HG03521 (cell line): ENCODE data around the gene RPUSD3.
"Not testable (repeated sequence)": the region's sequence is repeated elsewhere in the genome, so short reads cannot be mapped to it uniquely, and the experiment has no call there.

ENCODE experiments used
- ATAC-seq: cut with Tn5 transposase; IDR thresholded peaks from one replicate; pipeline ENCODE4 v1.9.1; 2021; ENCODE audit warnings: mild to moderate bottlenecking, moderate library complexity; ENCODE audit not compliant: unreplicated experiment

The RPUSD3 gene

GRCh38 chr3:9866639-9867038 is 22.8 kb upstream of the RPUSD3 start:
- no peak for ATAC-seq

GRCh38 chr3:9865125-9865637 is 21.4 kb upstream of the RPUSD3 start:
- ATAC-seq, result not testable (repeated sequence)

GRCh38 chr3:9864200-9864927 is 20.6 kb upstream of the RPUSD3 start:
- no peak for ATAC-seq

- no peak for ATAC-seq
Observed at GRCh38 chr3:9863058-9863772, 19.4 kb upstream of the RPUSD3 start.

GRCh38 chr3:9862391-9863057 is 18.7 kb upstream of the RPUSD3 start:
- no peak for ATAC-seq

- no peak for ATAC-seq
Observed at GRCh38 chr3:9861626-9862130, 17.9 kb upstream of the RPUSD3 start.

GRCh38 chr3:9861201-9861600 is 17.4 kb upstream of the RPUSD3 start:
- ATAC-seq, result no peak

GRCh38 chr3:9859530-9860025 is 15.8 kb upstream of the RPUSD3 start:
- no peak for ATAC-seq

GRCh38 chr3:9855594-9855993 is 11.8 kb upstream of the RPUSD3 start:
- ATAC-seq, result no peak

GRCh38 chr3:9854291-9854940 is 10.6 kb upstream of the RPUSD3 start:
- not testable (repeated sequence) for ATAC-seq

- ATAC-seq, result no peak
Observed at GRCh38 chr3:9852528-9852927, 8.7 kb upstream of the RPUSD3 start.

- not testable (repeated sequence) for ATAC-seq
Observed at GRCh38 chr3:9851926-9852325, 8.1 kb upstream of the RPUSD3 start.

GRCh38 chr3:9851383-9851782 is 7.6 kb upstream of the RPUSD3 start:
- not testable (repeated sequence) for ATAC-seq

GRCh38 chr3:9848860-9849259 is 5.1 kb upstream of the RPUSD3 start:
- ATAC-seq, result not testable (repeated sequence)

GRCh38 chr3:9847870-9848269 is 4.1 kb upstream of the RPUSD3 start:
- not testable (repeated sequence) for ATAC-seq

- no peak for ATAC-seq
Observed at GRCh38 chr3:9846931-9847488, 3.2 kb upstream of the RPUSD3 start.

GRCh38 chr3:9846231-9846630 is 2.4 kb upstream of the RPUSD3 start:
- ATAC-seq, result no peak

- no peak for ATAC-seq
Observed at GRCh38 chr3:9841015-9841414, 2.8 kb downstream of the RPUSD3 start.

GRCh38 chr3:9838856-9839255 is 5.0 kb downstream of the RPUSD3 start:
- ATAC-seq, result no peak
